Caco-2 (cell line): ENCODE data around the gene RAD51D. TPM values are rescaled to one million over a fixed set of nuclear protein-coding genes. Genes with fewer than 3 reads are reported as not detected.

ENCODE experiments used
- BruUV-seq: library from RNA; stranded (reverse); fragments of 400-500 nt; replicated peaks from 2 replicates; lab custom pipeline; 2021; lab: Mats Ljungman, UMichigan
- CTCF ChIA-PET: fragments of 300-600 bp; sonication (Branson Sonifier 250); formaldehyde crosslinking; loops from one replicate; lab custom pipeline; 2022; ENCODE audit warnings: antibody characterized with exemption; lab: Charles Lee
- POLR2A ChIA-PET: fragments of 300-600 bp; sonication (Branson Sonifier 250); formaldehyde crosslinking; loops from one replicate; lab custom pipeline; 2022; ENCODE audit warnings: antibody characterized with exemption; lab: Charles Lee
- DNase-seq, 2 experiments: peaks; one replicate each; pipeline versions ENCODE4 v3.0.0 to v3.0.0-alpha.2; 2020 to 2022
- H3K27me3 ChIP-seq: replicated peaks from 2 replicates; pipeline ENCODE4 v1.6.0; 2011; ENCODE audit warnings: low read length; ENCODE audit not compliant: control insufficient read depth, insufficient read depth
- H3K36me3 ChIP-seq: 2 replicates; pipeline ENCODE4 v1.5.1; 2011; ENCODE audit warnings: low read length; ENCODE audit not compliant: control insufficient read depth, insufficient read depth
- H3K4me1 ChIP-seq: fragments of 250-450 bp; sonication (Bioruptor Pico); 2 replicates; pipeline ENCODE4 v1.5.1; 2020; ENCODE audit warnings: mild to moderate bottlenecking
- H3K4me3 ChIP-seq: 2 replicates; pipeline ENCODE4 v1.5.1; 2011; ENCODE audit warnings: low read depth, mild to moderate bottlenecking, control low read depth, low read length
- H3K9me3 ChIP-seq: fragments of 250-450 bp; sonication (Bioruptor Pico); 2 replicates; pipeline ENCODE4 v1.5.1; 2020; ENCODE audit warnings: mild to moderate bottlenecking, moderate library complexity
- H3K27ac Mint-ChIP-seq: one replicate; pipeline ENCODE4 v1.8.0; 2022; ENCODE audit warnings: mixed read lengths; ENCODE audit not compliant: unreplicated experiment
- H3K27me3 Mint-ChIP-seq: one replicate; pipeline ENCODE4 v1.8.0; 2022; ENCODE audit warnings: mixed read lengths; ENCODE audit not compliant: insufficient read depth, unreplicated experiment
- H3K36me3 Mint-ChIP-seq: one replicate; pipeline ENCODE4 v1.8.0; 2022; ENCODE audit warnings: mild to moderate bottlenecking, mixed read lengths; ENCODE audit not compliant: insufficient read depth, unreplicated experiment
- H3K4me1 Mint-ChIP-seq: one replicate; pipeline ENCODE4 v1.8.0; 2022; ENCODE audit warnings: low read depth, mixed read lengths; ENCODE audit not compliant: unreplicated experiment
- H3K4me3 Mint-ChIP-seq: one replicate; pipeline ENCODE4 v1.8.0; 2022; ENCODE audit warnings: mild to moderate bottlenecking, moderate library complexity, mixed read lengths; ENCODE audit not compliant: unreplicated experiment
- H3K9me3 Mint-ChIP-seq: one replicate; pipeline ENCODE4 v1.8.0; 2022; ENCODE audit warnings: mixed read lengths; ENCODE audit not compliant: unreplicated experiment
- intact Hi-C: fragments of 100-400 bp; cut with micrococcal nuclease; formaldehyde crosslinking; loops from one replicate; pipeline ENCODE4 v1.10.0; 2022; ENCODE audit not compliant: unreplicated experiment
- total RNA-seq: library from RNA; stranded (reverse); gene quantifications from 2 replicates; pipeline ENCODE4 v1.2.3, GENCODE V29; 2022
- TF ChIP-seq, protein P1 (sequence below), 2 experiments: fragments of 200-600 bp in 1 of 2; IDR thresholded peaks; 1 replicate in 1 of 2; 2 replicates in 1 of 2; pipeline versions ENCODE4 v1.5.1 to v1.8.0; 2011 to 2022; ENCODE audit warnings: antibody characterized with exemption in 1 of 2, control low read depth in 1 of 2, inconsistent platforms in 1 of 2, low read depth in 1 of 2, low read length in 1 of 2, mild to moderate bottlenecking in 1 of 2, moderate library complexity in 1 of 2; ENCODE audit not compliant: insufficient read depth in 1 of 2, severe bottlenecking in 1 of 2, unreplicated experiment in 1 of 2

The RAD51D gene
- total RNA-seq, 1 experiment from 2014 or later, result 31.8 TPM

- TF ChIP-seq, protein P1, sequence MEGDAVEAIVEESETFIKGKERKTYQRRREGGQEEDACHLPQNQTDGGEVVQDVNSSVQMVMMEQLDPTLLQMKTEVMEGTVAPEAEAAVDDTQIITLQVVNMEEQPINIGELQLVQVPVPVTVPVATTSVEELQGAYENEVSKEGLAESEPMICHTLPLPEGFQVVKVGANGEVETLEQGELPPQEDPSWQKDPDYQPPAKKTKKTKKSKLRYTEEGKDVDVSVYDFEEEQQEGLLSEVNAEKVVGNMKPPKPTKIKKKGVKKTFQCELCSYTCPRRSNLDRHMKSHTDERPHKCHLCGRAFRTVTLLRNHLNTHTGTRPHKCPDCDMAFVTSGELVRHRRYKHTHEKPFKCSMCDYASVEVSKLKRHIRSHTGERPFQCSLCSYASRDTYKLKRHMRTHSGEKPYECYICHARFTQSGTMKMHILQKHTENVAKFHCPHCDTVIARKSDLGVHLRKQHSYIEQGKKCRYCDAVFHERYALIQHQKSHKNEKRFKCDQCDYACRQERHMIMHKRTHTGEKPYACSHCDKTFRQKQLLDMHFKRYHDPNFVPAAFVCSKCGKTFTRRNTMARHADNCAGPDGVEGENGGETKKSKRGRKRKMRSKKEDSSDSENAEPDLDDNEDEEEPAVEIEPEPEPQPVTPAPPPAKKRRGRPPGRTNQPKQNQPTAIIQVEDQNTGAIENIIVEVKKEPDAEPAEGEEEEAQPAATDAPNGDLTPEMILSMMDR (IDR thresholded peaks at IDR 0.05; ENCODE audit: insufficient read depth in 1 of 2, low read depth in 1 of 2, low read length in 1 of 2, severe bottlenecking in 1 of 2, unreplicated experiment in 1 of 2), result no peak
- Histone ChIP-seq H3K36me3 (no peaks in the 10 kb centered on the region), H3K4me3 (no peak overlapping the region), H3K27me3 (no peaks in the 10 kb centered on the region), H3K9me3 (no peaks in the 10 kb centered on the region), H3K4me1 (no peaks in the 10 kb centered on the region)
- Mint-ChIP-seq H3K27ac (no peak overlapping the region), H3K36me3 (peaks cover 31% of the 10 kb centered on the region), H3K4me3 (no peak overlapping the region), H3K9me3 (no peaks in the 10 kb centered on the region), H3K4me1 (no peaks in the 10 kb centered on the region), H3K27me3 (no peaks in the 10 kb centered on the region)
- ChIA-PET CTCF (no interaction called here), POLR2A (no interaction called here)
- no TSS peak for BruUV-seq
- intact Hi-C loops, result no loop called here
- DNase-seq, result peak in 1 of 2 experiments; percentile 7
Observed at GRCh38 chr17:35104844-35105450, 14.7 kb downstream of the RAD51D start.

- BruUV-seq, result no TSS peak
- no peaks in the 10 kb centered on the region for H3K4me1 Mint-ChIP-seq
- ChIA-PET POLR2A (no interaction called here), CTCF (no interaction called here)
- H3K27ac Mint-ChIP-seq, result no peak overlapping the region
- no peak overlapping the region for H3K4me3 Mint-ChIP-seq
- H3K36me3 ChIP-seq, result no peaks in the 10 kb centered on the region
- peaks cover 24% of the 10 kb centered on the region for H3K36me3 Mint-ChIP-seq
- H3K27me3 Mint-ChIP-seq, result no peaks in the 10 kb centered on the region
- H3K9me3 ChIP-seq, result no peaks in the 10 kb centered on the region
- no peaks in the 10 kb centered on the region for H3K4me1 ChIP-seq
- DNase-seq, result no peak
- no peaks in the 10 kb centered on the region for H3K9me3 Mint-ChIP-seq
- H3K4me3 ChIP-seq, result no peak overlapping the region
- no peaks in the 10 kb centered on the region for H3K27me3 ChIP-seq
- intact Hi-C loops, result no loop called here
- TF ChIP-seq, protein P1 (IDR thresholded peaks at IDR 0.05; ENCODE audit: insufficient read depth in 1 of 2, low read depth in 1 of 2, low read length in 1 of 2, severe bottlenecking in 1 of 2, unreplicated experiment in 1 of 2), result no peak
Observed at GRCh38 chr17:35103271-35103670, 16.4 kb downstream of the RAD51D start.

DNA sequence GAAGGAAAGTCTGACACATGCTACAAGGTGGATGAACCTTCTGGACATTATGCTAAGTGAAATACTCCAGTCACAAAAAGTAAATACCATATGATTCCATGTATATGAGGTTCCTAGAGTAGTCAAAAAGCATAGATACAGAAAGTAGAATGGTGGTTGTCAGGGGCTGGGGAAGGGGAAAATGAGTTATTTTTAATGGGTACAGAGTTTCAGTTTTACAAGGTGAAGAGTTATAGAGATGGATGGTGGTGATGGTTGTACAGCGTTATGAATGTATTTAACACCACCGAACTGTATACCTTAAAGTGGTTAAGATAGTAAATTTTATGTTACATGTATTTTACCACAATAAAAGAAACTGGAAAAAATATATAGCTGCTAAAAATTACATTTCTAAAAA is 17.9 kb downstream of the RAD51D start:
- Histone ChIP-seq H3K9me3 (no peaks in the 10 kb centered on the region), H3K4me1 (no peaks in the 10 kb centered on the region), H3K4me3 (no peak overlapping the region), H3K36me3 (no peaks in the 10 kb centered on the region), H3K27me3 (no peaks in the 10 kb centered on the region)
- Mint-ChIP-seq H3K4me3 (no peak overlapping the region), H3K27ac (no peak overlapping the region), H3K9me3 (no peaks in the 10 kb centered on the region), H3K36me3 (peaks cover 24% of the 10 kb centered on the region), H3K4me1 (no peaks in the 10 kb centered on the region), H3K27me3 (no peaks in the 10 kb centered on the region)
- intact Hi-C loops, result no loop called here
- DNase-seq, result no peak
- POLR2A ChIA-PET, result no interaction called here
- BruUV-seq, result no TSS peak
- CTCF ChIA-PET, result no interaction called here
- TF ChIP-seq, protein P1 (IDR thresholded peaks at IDR 0.05; ENCODE audit: insufficient read depth in 1 of 2, low read depth in 1 of 2, low read length in 1 of 2, severe bottlenecking in 1 of 2, unreplicated experiment in 1 of 2), result no peak
